ENCODE data around the gene EP400. TPM values are rescaled to one million over a fixed set of nuclear protein-coding genes. Genes with fewer than 3 reads are reported as not detected.

The EP400 gene
- total RNA-seq, 6 donors from 2014 or later: 21.7 to 61.8 (median 40.4) TPM

DNA sequence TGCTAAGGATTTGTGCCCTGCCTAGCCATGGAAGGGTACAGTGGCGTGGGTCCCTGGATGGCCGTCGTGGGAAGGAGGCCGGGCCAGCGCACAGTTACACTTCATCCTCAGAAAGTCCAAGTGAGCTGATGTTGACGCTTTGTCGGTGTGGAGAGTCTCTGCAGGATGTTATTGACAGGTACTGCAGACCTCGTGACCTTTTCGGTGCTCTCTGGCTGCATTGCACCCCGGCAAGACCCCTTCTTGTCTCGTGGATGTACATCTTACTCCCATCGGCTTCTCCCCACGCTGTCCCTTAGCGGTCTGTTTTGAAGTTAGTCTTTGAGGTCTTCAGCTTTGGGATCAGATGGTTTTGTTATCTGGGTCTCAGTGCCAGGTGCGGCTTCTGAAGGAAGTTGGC lies 78.4 kb downstream of the EP400 start:
- no peaks in the 10 kb centered on the region for H3K4me1 ChIP-seq
- H3K4me3 ChIP-seq: no peak overlapping the region
- H3K9me3 ChIP-seq: no peaks in the 10 kb centered on the region
- no peaks in the 10 kb centered on the region for H3K27me3 ChIP-seq
- no peak for TF ChIP-seq EP300 (IDR thresholded peaks at IDR 0.05)
- TF ChIP-seq, protein P1, sequence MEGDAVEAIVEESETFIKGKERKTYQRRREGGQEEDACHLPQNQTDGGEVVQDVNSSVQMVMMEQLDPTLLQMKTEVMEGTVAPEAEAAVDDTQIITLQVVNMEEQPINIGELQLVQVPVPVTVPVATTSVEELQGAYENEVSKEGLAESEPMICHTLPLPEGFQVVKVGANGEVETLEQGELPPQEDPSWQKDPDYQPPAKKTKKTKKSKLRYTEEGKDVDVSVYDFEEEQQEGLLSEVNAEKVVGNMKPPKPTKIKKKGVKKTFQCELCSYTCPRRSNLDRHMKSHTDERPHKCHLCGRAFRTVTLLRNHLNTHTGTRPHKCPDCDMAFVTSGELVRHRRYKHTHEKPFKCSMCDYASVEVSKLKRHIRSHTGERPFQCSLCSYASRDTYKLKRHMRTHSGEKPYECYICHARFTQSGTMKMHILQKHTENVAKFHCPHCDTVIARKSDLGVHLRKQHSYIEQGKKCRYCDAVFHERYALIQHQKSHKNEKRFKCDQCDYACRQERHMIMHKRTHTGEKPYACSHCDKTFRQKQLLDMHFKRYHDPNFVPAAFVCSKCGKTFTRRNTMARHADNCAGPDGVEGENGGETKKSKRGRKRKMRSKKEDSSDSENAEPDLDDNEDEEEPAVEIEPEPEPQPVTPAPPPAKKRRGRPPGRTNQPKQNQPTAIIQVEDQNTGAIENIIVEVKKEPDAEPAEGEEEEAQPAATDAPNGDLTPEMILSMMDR (IDR thresholded peaks at IDR 0.05): no peak
- TF ChIP-seq POLR2A (IDR thresholded peaks at IDR 0.05): no peak
- no peak for TF ChIP-seq POLR2AphosphoS5 (IDR thresholded peaks at IDR 0.05)
- 92 to 95% methylated on average over 14 to 15 of the region's 15 CpGs for WGBS, 2 donors
- H3K36me3 ChIP-seq: peaks cover 50 to 99% (median 89%) of the 10 kb centered on the region in 4 donors
- ATAC-seq (ENCODE audit: low FRiP score in 2 of 2) (no peak), DNase-seq (peak in 1 of 2 donors; percentile 40)
- no peak overlapping the region for H3K27ac ChIP-seq

DNA sequence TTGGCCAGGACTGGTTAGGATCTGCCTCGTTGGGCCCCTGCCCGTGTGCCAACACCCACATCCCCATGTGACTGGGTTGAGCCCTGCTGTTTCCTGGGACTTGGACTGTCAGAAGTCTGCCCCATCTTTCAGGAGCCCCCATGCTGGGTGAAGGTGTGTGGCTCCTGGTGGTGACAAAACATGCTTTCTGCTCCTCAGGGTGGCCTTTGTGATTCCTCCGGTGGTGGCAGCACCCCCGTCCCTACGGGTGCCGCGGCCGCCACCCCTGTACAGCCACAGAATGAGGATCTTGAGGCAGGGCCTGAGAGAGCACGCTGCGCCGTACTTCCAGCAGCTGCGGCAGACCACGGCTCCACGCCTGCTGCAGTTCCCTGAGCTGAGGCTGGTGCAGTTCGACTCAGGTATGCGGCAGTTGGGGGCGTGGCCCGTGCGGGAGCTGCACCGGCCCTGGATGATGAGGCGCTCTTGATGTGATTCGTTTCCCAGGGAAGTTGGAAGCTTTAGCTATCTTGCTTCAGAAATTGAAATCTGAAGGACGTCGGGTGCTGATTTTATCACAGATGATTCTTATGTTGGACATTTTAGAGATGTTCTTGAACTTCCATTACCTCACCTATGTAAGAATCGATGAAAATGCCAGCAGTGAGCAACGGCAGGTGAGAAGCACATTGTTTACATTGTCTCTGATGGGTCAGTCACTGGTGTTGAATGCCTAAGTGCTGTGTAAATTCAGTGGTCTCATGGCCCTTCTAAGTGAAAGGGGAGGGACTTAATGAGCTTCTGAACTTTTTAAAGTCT lies 80.0 kb downstream of the EP400 start:
- no peaks in the 10 kb centered on the region for H3K9me3 ChIP-seq
- peak in 1 of 2 donors; percentile 64 for DNase-seq
- H3K27ac ChIP-seq: no peak overlapping the region
- H3K36me3 ChIP-seq: peaks cover 44 to 100% (median 89%) of the 10 kb centered on the region in 4 donors
- H3K27me3 ChIP-seq: no peaks in the 10 kb centered on the region
- TF ChIP-seq POLR2A (IDR thresholded peaks at IDR 0.05): no peak
- no peak for TF ChIP-seq POLR2AphosphoS5 (IDR thresholded peaks at IDR 0.05)
- no peak for TF ChIP-seq EP300 (IDR thresholded peaks at IDR 0.05)
- TF ChIP-seq, protein P1 (IDR thresholded peaks at IDR 0.05): no peak
- no peak overlapping the region for H3K4me3 ChIP-seq
- ATAC-seq (ENCODE audit: low FRiP score in 2 of 2): no peak
- WGBS, 2 donors: 83 to 92% methylated on average over 11 to 17 of the region's 26 CpGs
- no peaks in the 10 kb centered on the region for H3K4me1 ChIP-seq

DNA sequence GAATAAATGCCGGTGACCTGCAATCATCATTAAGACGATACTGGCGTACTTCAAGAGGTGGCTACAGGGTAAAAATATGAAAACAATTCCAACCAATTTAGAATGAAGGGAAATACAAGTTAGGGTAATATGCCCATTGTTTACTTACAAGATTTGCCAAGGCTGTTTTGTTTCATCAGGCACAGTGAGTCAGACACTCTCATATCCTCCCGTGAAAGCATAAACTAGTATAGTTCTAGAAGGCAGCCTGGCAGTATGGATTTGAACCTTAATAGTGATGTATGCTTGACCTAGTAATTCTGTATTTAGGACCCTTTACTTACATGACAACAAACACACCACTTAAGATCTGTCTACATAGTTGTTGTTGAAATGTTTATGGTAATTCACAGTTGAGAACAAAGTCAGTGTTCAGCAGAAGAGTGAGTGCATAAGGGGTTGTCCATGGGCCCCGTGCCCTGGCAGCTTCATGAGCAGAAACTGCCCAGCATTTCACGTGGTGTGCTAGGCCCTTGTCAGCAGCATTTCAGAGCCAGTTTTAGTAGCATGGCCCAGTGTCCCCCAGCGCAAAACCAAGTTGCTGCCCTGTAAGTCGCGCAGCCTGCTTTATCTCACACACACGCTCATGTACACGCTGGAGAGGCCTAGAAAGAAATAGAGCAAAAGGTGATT lies 80.8 kb downstream of the EP400 start:
- no peak for DNase-seq
- no peaks in the 10 kb centered on the region for H3K4me1 ChIP-seq
- WGBS, 2 donors: 93 to 94% methylated on average over 11 of the region's 11 CpGs
- H3K36me3 ChIP-seq: peaks cover 36 to 100% (median 89%) of the 10 kb centered on the region in 4 donors
- H3K4me3 ChIP-seq: no peak overlapping the region
- no peaks in the 10 kb centered on the region for H3K27me3 ChIP-seq
- no peak for ATAC-seq (ENCODE audit: low FRiP score in 2 of 2)
- H3K27ac ChIP-seq: no peak overlapping the region
- TF ChIP-seq POLR2AphosphoS5 (IDR thresholded peaks at IDR 0.05) (no peak), EP300 (IDR thresholded peaks at IDR 0.05) (no peak), POLR2A (IDR thresholded peaks at IDR 0.05) (no peak)
- TF ChIP-seq, protein P1 (IDR thresholded peaks at IDR 0.05): no peak
- no peaks in the 10 kb centered on the region for H3K9me3 ChIP-seq

DNA sequence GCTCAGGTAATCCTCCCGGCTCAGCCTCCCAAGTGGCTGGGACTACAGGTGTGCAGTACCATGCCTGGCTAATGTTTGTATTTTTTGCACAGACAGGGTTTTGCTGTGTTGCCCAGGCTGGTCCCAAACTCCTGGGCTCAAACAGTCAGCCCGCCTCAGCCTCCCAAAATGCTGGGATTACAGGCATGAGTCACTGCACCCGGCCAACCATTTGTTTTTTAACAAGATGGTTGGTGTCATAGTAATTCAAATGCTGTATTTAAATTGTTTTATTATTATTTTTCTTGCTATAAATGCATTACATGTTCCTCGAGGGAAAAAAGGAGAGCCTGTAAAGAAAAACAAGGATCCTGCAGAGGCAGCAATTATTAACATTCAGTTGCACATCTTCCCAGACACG lies 83.9 kb downstream of the EP400 start:
- 95 to 97% methylated on average over 5 of the region's 5 CpGs for WGBS, 2 donors
- H3K9me3 ChIP-seq: no peaks in the 10 kb centered on the region
- peaks cover 31 to 100% (median 86%) of the 10 kb centered on the region in 4 donors for H3K36me3 ChIP-seq

More for the DNA sequence above, 83.9 kb downstream of the EP400 start:
- H3K27ac ChIP-seq: no peak overlapping the region
- H3K4me1 ChIP-seq: no peaks in the 10 kb centered on the region
- no peak overlapping the region for H3K4me3 ChIP-seq
- DNase-seq: no peak
- no peaks in the 10 kb centered on the region for H3K27me3 ChIP-seq
- ATAC-seq (ENCODE audit: low FRiP score in 2 of 2): no peak
- no peak for TF ChIP-seq EP300 (IDR thresholded peaks at IDR 0.05)
- TF ChIP-seq, protein P1 (IDR thresholded peaks at IDR 0.05): no peak
- TF ChIP-seq POLR2AphosphoS5 (IDR thresholded peaks at IDR 0.05): no peak
- no peak for TF ChIP-seq POLR2A (IDR thresholded peaks at IDR 0.05)

All from upper lobe of left lung (tissue), 6 donors.